UCSD-AML1 (cell line): Measurements from ENCODE around the gene GNA12.

Experiments
- DNase-seq: peaks from one replicate; lab custom pipeline; 2025; ENCODE audit not compliant: unreplicated experiment; lab: John Stamatoyannopoulos, UW

The GNA12 gene

DNA sequence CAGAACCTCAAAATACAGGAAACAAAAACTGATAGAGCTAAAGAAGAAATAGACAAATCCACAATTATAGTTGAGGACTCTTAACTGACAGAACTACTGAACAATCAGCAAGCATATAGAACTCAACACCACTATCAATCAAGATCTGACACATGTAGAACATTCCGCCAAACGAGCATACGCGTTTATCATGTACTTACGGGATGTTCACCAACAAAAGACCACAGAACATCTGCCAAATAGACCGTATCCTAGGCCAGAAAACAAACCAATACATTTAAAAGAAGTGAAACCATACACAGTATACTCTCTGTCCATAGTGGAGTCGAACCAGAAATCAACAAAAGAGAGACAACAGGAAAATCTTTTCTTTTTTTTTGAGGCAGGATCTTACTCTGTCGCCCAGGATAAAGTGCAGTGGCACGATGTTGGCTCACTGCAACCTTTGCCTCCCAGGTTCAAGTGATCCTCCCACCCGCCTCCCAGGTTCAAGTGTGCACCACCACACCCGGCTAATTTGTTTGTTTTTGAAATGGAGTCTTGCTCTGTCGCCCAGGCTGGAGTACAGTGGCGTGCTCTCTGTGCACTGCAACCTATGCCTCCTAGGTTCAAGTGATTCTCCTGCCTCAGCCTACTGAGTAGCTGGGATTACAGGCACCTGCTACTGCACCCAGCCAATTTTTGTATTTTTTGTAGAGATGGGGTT, 5.1 kb downstream of the GNA12 start:
- DNase-seq, result no peak

- DNase-seq, result no peak
Measured at GRCh38 chr7:2838451-2838850, 5.7 kb downstream of the GNA12 start.

- no peak for DNase-seq
Measured at GRCh38 chr7:2837496-2837895, 6.6 kb downstream of the GNA12 start.

DNA sequence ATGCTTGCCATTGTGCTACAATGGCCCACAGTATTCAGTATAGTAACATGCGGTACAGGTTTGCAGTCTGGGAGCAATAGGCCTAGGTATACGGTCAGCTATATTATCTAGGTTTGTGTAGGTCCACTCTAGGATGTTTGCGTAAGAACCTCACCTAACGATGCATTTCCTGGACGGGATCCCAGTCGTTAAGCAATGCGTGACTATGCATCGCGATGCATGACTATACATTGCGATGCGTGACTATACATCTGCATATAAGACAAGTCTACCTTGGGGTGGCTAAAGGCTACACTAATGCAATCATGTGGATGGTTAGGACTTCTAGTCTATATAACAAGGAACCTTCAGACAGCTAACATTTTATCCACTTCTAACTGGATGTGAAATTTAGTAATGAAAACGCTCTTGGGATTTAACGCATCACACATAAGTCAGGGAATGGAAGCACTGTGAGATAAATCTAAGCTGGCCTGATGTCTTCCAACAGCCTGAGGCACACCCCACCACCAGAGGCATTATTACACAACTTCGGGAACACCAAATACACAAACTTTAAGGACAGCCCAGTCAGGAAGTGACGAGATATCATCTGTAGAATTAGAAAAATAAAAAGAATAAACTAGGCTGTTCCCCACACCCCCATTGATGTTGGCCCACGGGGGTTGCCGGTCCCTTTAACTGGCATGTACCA, 9.2 kb downstream of the GNA12 start:
- no peak for DNase-seq

DNA sequence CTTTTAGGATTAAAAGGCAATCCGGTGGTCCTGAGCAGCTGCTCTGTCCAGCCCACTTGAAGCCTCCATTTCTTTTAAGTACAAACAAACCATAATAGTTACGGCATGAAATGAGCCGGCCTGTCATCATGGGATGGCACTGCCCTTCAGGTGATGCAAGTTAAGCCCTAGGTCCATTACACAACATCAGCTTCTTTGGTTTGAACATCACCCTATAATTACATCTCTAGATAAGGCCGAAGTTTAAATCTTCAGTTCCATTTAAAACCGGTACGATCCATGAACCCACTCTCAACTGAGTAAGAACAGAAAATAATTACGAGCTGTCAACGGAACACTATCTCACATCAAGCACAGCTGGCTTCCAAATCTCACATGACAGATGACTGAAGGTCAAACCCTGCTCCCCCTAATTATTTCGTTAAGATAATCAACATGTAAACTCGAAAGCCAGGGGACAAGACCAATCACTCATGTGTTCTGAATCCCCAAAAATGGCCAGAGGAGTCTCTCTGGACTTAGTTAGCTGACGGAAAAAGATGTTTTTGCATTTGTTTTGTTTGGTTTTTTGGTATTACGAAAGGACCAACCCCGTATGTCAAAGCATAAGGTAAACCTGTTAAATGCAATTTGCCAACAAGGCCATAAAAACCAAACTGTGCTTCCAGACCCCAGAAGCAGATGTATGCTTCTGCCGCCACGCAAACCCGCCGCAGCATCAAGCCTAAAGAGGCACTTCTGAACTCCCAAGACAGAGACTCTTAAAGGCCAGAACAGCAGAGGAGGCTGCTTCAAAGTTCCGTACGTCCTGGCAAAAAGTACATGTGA, 10.8 kb downstream of the GNA12 start:
- DNase-seq, result no peak

GRCh38 chr7:2832461-2832860, 11.6 kb downstream of the GNA12 start:
- no peak for DNase-seq

DNA sequence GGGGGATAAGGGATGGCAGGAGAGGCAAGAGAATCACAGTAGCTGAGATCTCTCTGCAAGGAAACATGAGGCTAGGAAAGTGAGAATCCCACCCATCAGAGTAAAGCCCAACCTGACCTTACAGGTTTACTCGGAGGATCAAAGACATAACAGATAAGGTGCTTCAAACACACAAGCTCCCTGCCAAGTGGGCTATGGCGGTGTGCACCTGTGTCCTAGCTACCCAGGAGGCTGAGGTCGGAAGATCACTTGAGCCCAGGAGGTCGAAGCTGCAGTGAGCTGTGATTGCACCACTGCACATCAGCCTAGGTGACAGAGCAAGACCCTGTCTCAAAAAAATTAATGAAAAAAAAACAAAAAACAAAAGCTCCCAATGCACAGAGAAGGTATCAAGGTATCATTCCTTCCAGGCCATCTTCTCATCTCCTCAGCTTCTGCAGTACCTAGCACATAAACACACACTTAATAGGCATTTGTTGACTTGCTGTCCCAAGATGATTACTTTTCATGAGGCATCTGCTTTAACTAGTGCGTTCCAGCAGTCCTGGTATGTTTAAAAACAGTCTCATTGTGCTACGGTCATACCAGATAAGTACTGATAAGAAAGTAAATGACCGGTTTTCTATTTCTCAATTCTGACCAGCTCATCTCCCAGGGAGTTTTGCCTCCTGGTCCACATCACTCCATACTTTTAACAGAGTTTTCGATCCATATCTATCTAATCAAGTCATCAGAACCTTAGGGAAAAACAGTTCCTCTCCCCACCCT, 13.3 kb downstream of the GNA12 start:
- DNase-seq, result no peak

GRCh38 chr7:2829040-2829439, 15.1 kb downstream of the GNA12 start:
- no peak for DNase-seq

DNA sequence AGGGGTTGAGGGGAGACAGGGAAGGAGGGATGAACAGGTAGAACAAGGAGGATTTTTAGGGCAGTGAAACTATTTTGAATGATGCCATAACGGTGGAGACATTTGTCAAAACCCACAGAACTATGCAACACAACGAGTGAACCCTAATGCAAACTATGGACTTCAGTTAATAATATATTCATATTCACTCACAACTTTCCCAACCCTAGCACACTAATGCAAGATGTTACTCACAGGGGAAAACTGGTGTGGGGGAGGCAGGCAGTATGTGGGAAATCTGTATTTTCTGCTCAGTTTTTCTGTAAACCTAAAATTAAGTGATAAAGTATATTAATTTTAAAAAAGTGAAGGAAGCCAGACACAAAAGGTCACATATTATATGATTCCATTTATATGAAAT, 17.3 kb downstream of the GNA12 start:
- no peak for DNase-seq

DNA sequence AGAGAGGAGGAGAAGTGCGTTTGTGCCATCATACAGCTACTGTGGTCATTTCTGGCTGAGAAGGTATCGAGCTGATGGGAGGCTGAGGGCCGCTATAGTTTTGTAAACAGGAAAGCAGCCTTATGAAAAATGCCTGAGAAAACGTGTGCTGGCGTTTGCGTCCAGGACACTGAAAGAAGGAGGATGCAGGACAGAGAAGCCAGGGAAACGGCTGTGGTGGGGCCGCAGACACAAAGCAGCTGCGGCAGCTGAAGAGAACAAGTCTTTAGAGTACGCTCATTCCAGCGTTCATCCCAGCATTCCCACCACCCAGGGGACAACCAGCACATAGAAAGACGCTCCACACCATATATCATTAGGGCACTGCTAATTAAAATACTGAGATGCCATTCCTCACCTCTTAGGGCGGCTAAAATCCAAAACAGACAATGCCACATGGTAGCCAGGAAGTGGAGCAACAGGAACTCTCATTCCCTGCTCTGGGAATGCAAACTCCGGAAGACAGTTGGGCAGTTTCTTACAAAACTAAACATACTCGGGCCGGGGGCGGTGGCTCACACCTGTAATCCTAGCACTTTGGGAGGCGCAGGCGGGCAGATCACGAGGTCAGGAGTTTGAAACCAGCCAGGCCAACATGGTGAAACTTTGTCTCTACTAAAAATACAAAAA, 18.4 kb downstream of the GNA12 start:
- no peak for DNase-seq

- no peak for DNase-seq
Measured at GRCh38 chr7:2824678-2825461, 19.2 kb downstream of the GNA12 start.

DNA sequence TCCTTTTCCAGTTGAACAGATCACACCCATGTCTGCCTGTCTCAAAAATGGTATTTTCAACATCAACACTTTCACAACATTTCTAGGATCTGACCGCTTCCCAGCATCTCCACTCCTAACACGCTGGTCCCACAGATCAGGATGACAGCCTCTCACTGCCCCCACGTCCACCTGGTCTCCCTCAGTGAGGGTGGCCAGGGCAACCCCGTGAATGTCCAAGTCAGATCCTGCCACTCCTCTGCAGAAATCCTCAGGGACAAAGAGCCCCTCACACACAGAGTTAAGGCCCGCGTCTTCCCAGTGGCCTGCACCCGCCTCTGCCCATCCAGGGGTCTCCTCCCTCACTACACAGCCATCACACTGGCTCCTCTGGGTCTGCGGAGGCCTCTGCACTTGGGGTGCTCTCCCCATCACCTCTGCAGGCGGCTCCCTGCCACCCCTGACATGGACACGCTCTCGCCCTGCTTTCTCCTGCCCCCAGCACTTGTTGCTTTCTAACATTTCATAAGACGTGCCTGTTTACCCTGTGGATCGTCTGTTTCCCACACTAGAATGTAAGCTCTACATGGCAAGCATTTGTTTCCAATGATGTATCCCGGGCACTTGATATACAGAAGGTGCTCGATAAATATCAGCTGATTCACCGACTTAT, 20.0 kb downstream of the GNA12 start:
- no peak for DNase-seq

GRCh38 chr7:2823130-2823529, 21.0 kb downstream of the GNA12 start:
- no peak for DNase-seq

GRCh38 chr7:2821842-2822507, 22.1 kb downstream of the GNA12 start:
- no peak for DNase-seq

- no peak for DNase-seq
Measured at GRCh38 chr7:2821161-2821841, 22.8 kb downstream of the GNA12 start.

DNA sequence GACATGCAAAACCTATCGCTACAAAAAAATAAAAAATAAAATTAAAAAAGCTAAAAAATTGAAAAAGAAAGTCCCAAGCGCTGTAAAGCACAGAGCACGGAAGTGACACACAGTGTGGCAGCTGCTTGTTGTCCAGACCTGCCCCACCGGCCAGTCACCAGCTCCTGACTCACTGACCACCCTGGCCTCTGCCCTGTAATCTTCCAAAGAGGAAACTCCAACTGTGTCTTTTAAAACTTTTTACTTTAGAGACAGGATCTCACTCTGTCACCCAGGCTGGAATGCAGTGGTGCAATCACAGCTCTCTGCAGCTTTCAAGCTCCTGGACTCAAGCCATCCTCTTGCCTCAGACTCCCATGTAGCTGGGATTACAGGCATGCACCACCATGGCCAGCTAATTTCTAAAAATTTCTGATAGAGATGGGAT, 23.6 kb downstream of the GNA12 start:
- no peak for DNase-seq

GRCh38 chr7:2819954-2820397, 24.1 kb downstream of the GNA12 start:
- DNase-seq, result no peak
